ENCODE results near the gene INTS14. TPM values are rescaled to one million over a fixed set of nuclear protein-coding genes. Genes with fewer than 3 reads are reported as not detected.

Gene INTS14
- 14.9 TPM for total RNA-seq
- long read RNA-seq, transcript INTS14-201 (12 exons, 2,393 nt): major isoform, 10 of 29 reads
- long read RNA-seq, partial matches to known transcripts: 3 of 29 reads
- long read RNA-seq, other reads (novel, unspliced or antisense): 10 of 29 reads

DNA sequence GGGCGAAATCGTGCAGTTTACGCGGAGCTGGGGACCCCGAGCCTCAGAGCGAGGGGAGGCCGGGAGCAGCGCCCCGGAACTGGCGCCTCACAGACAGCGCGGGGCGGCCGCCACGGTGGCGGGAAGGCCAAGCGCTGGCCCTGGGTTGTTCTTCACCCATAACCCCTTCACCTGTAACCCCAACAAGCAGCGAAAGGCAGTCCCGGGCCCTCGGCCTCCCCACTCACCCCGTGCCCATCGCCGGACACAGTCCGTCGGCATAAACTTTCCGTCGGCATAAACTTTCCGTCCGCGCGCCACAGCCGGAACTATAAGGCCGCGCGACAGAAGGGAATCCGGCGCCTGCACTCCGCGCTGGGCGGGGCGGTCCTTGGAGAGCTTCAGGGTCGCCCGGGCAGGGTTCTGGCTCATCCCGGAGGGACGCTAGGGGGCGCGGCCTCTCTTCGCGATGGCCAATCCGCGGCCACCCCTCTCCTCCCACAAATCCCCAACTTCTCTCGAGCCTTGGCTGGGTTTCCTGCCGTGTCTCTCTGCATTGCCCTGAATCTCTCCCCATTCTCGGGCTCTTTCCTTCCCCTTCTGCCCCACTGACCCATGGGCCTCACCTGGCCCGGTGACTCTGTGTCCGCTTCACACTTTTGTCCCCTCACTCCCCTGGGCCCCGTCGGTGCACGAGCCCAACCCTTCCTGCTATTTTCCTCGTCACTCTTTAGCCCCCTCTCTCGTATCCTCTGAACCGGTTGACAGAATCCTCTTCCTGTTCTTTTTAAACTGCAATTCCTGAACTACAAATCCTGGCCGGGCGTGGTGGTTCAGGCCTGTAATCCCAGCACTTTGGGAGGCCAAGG, at the start of gene INTS14:
TSS of gene INTS14 (minus strand) at position 261 of the 848 bp plus-strand sequence. CDS start 3,751 bp downstream, outside the sequence.
- intact Hi-C loops (cut with DNase I): no loop called here

DNA sequence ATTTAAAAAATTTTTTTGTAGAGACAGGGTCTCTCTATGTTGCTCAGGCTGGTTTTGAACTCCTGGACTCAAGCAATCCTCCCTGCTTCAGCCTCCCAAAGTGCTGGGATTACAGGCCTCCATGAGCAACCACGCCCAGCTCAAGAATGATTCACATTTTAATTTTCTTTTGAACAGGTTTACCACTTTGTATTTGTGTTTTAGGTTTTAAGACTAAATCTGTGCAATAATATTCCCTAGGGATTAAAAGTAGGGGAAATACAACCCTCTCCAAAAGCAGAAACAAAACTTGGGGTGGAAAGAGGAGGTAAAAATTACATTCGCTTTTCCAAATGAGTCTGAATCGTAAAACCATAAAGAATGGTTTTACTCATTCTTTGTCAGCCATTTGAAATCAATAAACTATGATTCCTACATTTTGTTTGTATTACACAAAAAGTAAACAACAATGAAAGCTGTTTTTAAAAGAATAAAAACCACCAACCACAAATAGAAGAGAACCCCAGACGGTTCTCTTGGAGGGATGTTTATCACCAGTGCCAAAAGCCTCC, 48.6 kb upstream of the INTS14 start:
- intact Hi-C loops (cut with DNase I): no loop called here
- no peak for DNase-seq (ENCODE audit: low spot score)

More for the DNA sequence above, at the start of gene INTS14:
- DNase-seq (ENCODE audit: low spot score): peak; percentile 98

GRCh38 chr15:65655457-65655856, 44.5 kb upstream of the INTS14 start:
- intact Hi-C loops (cut with DNase I): no loop called here
- DNase-seq (ENCODE audit: low spot score): no peak

- intact Hi-C loops (cut with DNase I): no loop called here
- DNase-seq (ENCODE audit: low spot score): no peak
Observed at GRCh38 chr15:65655026-65655425, 44.1 kb upstream of the INTS14 start.

DNA sequence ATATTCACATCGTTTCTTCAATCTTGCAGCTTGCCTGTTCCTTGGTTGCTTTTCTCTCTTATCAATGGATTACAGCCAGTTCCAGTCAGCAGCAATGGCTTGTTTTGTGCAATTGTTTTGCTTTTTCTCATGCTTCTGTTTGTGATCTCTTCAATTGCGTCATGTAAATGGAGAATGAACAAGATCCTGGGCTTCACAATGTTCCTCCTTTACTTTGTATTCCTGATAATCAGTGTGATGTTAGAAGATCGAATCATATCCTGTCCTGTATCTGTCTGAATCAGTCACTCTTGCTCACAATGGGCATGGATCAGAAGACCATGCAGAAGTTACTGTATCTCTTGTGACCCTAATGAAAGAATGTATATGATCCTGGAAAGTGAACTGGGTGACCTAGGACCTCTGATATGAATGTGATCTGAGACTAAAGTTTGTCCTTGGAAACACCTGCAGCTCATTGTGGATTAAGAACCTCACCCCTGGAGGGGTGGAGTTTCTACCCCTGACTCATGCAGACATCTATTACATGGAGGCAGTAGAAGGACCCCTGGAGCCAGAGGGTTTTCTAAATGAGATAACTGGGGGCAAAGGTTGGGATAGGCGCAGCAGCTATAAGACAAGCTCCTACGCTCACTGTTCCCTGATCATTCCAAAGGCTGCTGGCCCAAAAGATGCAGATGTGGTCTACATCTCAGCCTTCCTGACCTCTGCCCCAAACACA, 43.0 kb upstream of the INTS14 start:
- no peak for DNase-seq (ENCODE audit: low spot score)
- intact Hi-C loops (cut with DNase I): no loop called here

DNA sequence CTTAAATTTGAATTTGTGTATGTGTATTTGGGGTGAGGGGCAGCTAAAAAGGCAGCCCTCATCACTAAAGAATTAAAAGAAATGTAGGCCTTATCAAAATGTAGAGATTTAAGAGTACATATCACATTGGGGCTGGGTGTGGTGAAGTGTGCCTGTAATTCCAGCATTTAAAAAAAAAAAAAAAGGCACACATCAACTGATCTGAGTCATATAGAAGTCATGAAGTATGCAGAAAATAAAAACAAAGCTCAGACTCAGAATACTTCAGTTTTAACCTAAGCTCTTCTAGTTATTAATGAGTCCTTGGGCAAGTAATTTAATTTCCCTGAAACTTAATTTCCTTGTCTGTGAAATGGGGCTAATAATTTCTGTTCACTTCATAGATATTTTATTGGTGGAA, 42.4 kb upstream of the INTS14 start:
- intact Hi-C loops (cut with DNase I): no loop called here
- DNase-seq (ENCODE audit: low spot score): no peak

DNA sequence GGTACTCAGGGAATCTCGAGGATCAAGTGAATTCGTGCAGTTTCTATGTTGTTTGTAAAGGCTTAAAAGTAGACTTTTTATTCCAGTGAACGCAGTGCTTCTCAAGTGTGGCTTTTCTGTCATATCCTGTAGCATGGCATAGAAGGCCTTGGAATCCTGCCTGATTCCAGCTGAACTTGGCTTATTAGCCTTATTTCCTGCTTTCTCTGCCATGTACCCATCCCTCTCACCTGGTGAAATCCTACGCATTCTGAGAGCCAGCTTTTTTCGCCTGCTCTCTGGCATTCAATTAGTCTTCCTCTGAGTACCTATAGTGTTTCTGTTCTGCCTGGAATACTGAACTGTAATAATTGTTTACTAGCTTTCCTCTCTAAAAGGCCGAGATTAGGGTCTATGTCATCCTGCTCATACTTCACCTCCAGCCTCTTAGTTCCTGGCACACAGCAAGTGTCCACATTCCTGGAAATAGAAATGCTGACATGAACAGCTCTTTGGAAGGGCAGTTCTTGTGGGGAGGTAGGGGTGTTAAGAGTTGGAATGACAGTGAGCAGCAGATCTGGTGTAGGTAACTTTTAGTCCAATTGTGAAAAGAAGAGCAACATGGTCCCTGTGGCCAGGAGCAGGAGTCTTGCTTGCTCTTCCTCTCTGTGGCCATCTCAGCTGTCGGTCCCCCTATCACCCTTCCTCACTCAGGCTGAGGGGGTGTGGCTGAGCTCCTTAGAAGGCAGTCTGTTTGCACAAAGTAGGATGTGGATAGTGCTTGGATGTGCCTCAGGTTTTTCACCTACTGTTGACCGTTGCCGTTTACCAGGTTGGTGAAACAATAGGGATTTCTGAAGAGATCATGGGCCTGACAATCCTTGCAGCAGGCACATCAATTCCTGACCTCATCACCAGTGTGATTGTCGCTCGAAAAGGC, 41.2 kb upstream of the INTS14 start:
- no peak for DNase-seq (ENCODE audit: low spot score)
- intact Hi-C loops (cut with DNase I): no loop called here

DNA sequence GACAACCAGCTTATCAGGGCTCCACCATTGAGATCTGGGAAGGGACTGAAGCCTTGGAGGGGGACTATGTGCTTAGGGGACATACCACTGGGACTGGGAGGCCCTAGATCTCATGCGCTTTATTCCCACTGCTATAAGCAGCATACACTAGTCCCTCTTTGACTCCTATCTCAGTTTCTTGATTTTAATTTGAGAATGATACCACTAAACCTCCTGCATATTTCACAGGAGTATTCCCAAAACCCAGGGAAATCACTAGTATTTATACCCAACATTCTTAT, 40.1 kb upstream of the INTS14 start:
- intact Hi-C loops (cut with DNase I): no loop called here
- no peak for DNase-seq (ENCODE audit: low spot score)

- DNase-seq (ENCODE audit: low spot score): no peak
- intact Hi-C loops (cut with DNase I): no loop called here
Observed at GRCh38 chr15:65650312-65651041, 39.5 kb upstream of the INTS14 start.

GRCh38 chr15:65646486-65646885, 35.6 kb upstream of the INTS14 start:
- DNase-seq (ENCODE audit: low spot score): no peak
- intact Hi-C loops (cut with DNase I): no loop called here

DNA sequence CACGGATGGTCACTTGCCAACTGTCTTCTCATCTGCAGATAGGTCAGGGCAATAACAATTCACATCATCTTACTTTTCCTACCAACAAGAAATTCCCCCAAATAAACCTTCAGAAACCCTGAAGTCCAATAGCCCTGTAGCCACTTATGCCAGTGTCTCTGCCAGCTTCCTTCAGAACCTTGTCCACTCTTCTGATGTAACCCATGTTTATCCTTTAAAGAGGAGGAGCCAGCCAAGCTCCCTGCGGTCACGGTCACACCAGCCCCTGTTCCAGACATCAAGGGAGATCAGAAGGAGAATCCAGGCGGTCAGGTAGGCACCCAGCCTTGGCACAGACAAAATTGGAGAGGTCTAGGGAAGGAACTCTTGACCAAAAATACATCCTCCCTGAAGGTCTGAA, 34.5 kb upstream of the INTS14 start:
- no peak for DNase-seq (ENCODE audit: low spot score)
- intact Hi-C loops (cut with DNase I): no loop called here

GRCh38 chr15:65644282-65644681, 33.4 kb upstream of the INTS14 start:
- no peak for DNase-seq (ENCODE audit: low spot score)
- intact Hi-C loops (cut with DNase I): no loop called here

DNA sequence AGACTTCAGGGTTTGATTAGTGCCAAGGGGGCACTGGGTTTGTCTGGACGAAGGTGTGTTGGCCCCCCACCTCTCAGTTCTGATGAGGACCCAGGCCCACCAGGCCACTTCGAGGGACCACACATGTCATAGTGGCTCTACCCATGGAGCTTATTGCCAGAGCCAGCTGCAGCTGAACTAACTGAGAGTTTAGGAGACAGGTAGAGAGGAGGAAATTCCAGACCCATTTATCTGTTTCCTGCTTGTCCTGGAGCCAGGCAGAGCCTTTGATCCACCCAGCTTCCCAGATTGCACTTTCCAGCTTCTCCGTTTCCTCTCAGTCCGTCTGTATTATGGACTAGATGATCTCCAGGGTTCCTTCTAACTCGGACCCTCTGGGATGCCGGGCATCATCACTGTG, 31.7 kb upstream of the INTS14 start:
- DNase-seq (ENCODE audit: low spot score): no peak
- intact Hi-C loops (cut with DNase I): no loop called here

DNA sequence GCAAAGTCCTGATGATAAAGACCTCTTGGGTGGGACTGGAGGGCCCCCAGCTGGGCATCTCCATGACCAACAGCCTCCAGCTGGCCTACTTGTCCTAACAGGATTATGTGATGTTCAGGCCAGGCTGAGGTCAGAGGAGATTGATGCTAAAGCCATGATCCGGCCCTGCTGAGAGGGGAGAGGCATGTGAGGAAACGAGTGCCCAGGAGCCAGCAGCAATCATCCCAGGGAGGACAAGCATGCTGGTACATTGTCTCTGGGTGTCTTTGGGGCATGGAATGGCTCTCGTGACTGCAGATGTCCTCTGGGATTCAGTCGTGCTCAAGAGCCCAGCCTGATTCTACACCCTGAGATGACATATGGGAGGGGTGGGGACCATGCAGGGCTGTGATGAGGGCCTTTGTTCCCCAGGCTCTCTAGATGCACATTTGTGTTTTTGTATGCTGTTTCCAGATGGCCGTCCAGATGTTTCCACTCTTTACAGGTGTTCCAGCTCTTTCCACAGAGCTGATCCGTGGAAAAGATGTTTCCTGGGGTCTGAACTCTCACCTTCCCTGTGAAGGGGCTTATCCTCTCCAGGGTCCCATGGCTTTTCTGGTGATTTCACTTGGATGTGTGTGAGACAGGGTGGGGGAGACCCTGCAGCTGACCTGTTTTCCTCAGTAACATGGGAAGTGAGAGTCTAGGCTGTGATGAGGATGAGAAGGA, 31.0 kb upstream of the INTS14 start:
- DNase-seq (ENCODE audit: low spot score): no peak
- intact Hi-C loops (cut with DNase I): no loop called here

DNA sequence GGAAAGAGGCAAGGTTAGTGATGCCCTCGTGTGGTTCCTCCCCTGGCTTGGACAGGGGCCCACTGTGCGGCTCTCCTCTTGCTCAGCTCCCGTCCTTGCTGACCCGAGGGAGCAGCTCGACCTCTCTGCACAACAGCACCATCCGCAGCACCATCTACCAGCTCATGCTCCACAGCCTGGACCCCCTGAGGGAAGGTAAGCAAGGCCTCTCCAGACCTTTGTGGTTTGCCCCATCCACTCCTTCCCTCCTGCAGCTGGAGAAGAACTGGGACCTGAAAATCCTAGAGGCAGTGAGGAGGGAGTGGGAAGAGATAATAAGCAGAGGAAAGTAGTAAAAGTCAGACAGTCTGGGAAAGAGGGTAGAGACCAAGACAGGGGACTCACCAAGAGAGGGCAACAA, 28.6 kb upstream of the INTS14 start:
- intact Hi-C loops (cut with DNase I): loop anchor here (5.0 to 10.0 kb wide), 2 partner anchors 218 to 655 kb away; partner anchors contain the start of gene DIS3L
- DNase-seq (ENCODE audit: low spot score): no peak

- intact Hi-C loops (cut with DNase I): loop anchor here (5.0 to 10.0 kb wide), 2 partner anchors 219 to 656 kb away; partner anchors contain the start of gene DIS3L
- DNase-seq (ENCODE audit: low spot score): no peak
Observed at GRCh38 chr15:65638681-65639089, 27.8 kb upstream of the INTS14 start.

GRCh38 chr15:65638109-65638508, 27.2 kb upstream of the INTS14 start:
- DNase-seq (ENCODE audit: low spot score): no peak
- intact Hi-C loops (cut with DNase I): loop anchor here (5.0 to 10.0 kb wide), 2 partner anchors 219 to 657 kb away; partner anchors contain the start of gene DIS3L

DNA sequence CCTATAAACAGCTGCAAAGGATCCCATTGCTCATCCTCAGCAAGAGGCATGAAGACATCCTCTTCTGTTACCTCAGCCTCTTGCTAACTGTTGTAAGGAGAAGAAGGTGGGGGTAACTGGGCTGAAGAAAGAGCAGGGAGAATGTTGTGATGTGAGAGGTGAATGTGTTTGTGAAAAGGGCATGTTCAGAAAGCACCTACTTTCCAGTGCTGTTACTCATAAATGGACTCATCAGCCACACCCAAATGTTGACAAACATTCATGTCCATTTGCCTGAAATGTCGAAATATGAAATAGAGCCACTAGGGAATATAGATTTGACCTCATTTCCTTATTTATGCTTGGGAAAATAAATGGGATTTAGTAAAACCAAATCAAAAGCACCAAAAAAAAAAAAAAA, 23.4 kb upstream of the INTS14 start:
- no peak for DNase-seq (ENCODE audit: low spot score)
- intact Hi-C loops (cut with DNase I): loop anchor here (10.0 kb wide), 1 partner anchor 660 kb away; the partner anchor contains the start of gene DIS3L

Data from cardiac septum (tissue), 1 donor.